H1 (cell line): Measurements from ENCODE around the gene LRRC27. TPM values are rescaled to one million over a fixed set of nuclear protein-coding genes. Genes with fewer than 3 reads are reported as not detected.
A peak's percentile ranks its signal among the peaks of the same experiment; 100 is the strongest.

Source experiments
- CTCF ChIA-PET: fragments of 300-600 bp; sonication (Branson Sonifier 250); formaldehyde crosslinking; loops from one replicate; lab custom pipeline; 2021; ENCODE audit not compliant: partially characterized antibody; lab: Charles Lee
- POLR2A ChIA-PET: fragments of 300-600 bp; sonication (Branson Sonifier 250); formaldehyde crosslinking; loops from one replicate; lab custom pipeline; 2021; ENCODE audit warnings: inconsistent platforms; ENCODE audit not compliant: partially characterized antibody; lab: Charles Lee
- DNase-seq, 2 experiments: peaks; one replicate each; pipeline versions ENCODE4 v3.0.0 to v3.0.0-alpha.2; 2010 to 2022; ENCODE audit warnings: low spot score in 2 of 2, low read depth in 1 of 2, mixed read lengths in 1 of 2
- FAIRE-seq: peaks from 2 replicates; lab custom pipeline; 2011; peaks lifted over from hg19 to GRCh38; lab: Jason Lieb, UNC
- H2AFZ ChIP-seq: 2 replicates; pipeline ENCODE4 v1.8.1; 2012; ENCODE audit warnings: low read length, inconsistent platforms
- H2AK5ac ChIP-seq: 2 replicates; pipeline ENCODE4 v1.6.1; 2013; ENCODE audit warnings: low read depth, low read length
- H2BK120ac ChIP-seq: replicated peaks from 2 replicates; pipeline ENCODE3; 2013; ENCODE audit warnings: low read depth, low read length, inconsistent platforms
- H2BK12ac ChIP-seq: 2 replicates; pipeline ENCODE4 v1.6.1; 2013; ENCODE audit warnings: low read depth, low read length
- H2BK15ac ChIP-seq: 2 replicates; pipeline ENCODE4 v1.6.1; 2013; ENCODE audit warnings: low read length
- H2BK20ac ChIP-seq: 2 replicates; pipeline ENCODE4 v1.6.1; 2013; ENCODE audit warnings: low read length
- H2BK5ac ChIP-seq: 2 replicates; pipeline ENCODE4 v1.6.1; 2013; ENCODE audit warnings: low read depth, low read length
- H3K14ac ChIP-seq: 2 replicates; pipeline ENCODE4 v1.6.1; 2013; ENCODE audit warnings: inconsistent platforms; ENCODE audit not compliant: insufficient read length
- H3K18ac ChIP-seq: 2 replicates; pipeline ENCODE4 v1.6.1; 2013; ENCODE audit warnings: low read length; ENCODE audit errors: extremely low read depth
- H3K23ac ChIP-seq: 2 replicates; pipeline ENCODE4 v1.6.1; 2013; ENCODE audit warnings: inconsistent platforms; ENCODE audit not compliant: insufficient read length
- H3K23me2 ChIP-seq: 2 replicates; pipeline ENCODE4 v1.6.1; 2013; ENCODE audit warnings: low read depth, low read length
- H3K27ac ChIP-seq: 2 replicates; pipeline ENCODE4 v1.6.1; 2011; ENCODE audit warnings: low read depth, low read length, inconsistent platforms
- H3K27me3 ChIP-seq, 4 experiments: replicated peaks in 1 of 4; 1 replicate in 1 of 4; 2 replicates in 3 of 4; pipeline versions ENCODE4 v1.6.1 to v1.8.1; 2011 to 2013; ENCODE audit warnings: low read length in 3 of 4, mild to moderate bottlenecking in 3 of 4, inconsistent platforms in 2 of 4, mixed read lengths in 2 of 4, moderate library complexity in 1 of 4; ENCODE audit not compliant: control insufficient read depth in 3 of 4, insufficient read depth in 3 of 4; ENCODE audit errors: extremely low read depth in 1 of 4
- H3K36me3 ChIP-seq, 4 experiments: 2 replicates each; pipeline versions ENCODE4 v1.6.1 to v1.8.1; 2011 to 2013; ENCODE audit warnings: mild to moderate bottlenecking in 4 of 4, low read length in 3 of 4, moderate library complexity in 2 of 4, control low read depth in 1 of 4, inconsistent platforms in 1 of 4; ENCODE audit not compliant: insufficient read depth in 4 of 4, control insufficient read depth in 2 of 4
- H3K4ac ChIP-seq: replicated peaks from 2 replicates; pipeline ENCODE3; 2013; ENCODE audit warnings: low read length, low read depth, mixed read lengths, inconsistent platforms; ENCODE audit not compliant: insufficient read length
- H3K4me1 ChIP-seq, 4 experiments: replicated peaks in 1 of 4; 1 replicate in 1 of 4; 2 replicates in 3 of 4; pipeline versions ENCODE4 v1.6.1 to v1.8.1; 2011 to 2013; ENCODE audit warnings: low read length in 3 of 4, inconsistent platforms in 2 of 4, mixed read lengths in 1 of 4; ENCODE audit not compliant: insufficient read depth in 4 of 4, control insufficient read depth in 3 of 4
- H3K4me2 ChIP-seq, 2 experiments: 2 replicates each; pipeline versions ENCODE4 v1.6.1 to v1.8.1; 2011 to 2013; ENCODE audit warnings: low read depth in 2 of 2, low read length in 2 of 2, control low read depth in 1 of 2, inconsistent platforms in 1 of 2, mild to moderate bottlenecking in 1 of 2; ENCODE audit not compliant: insufficient read depth in 1 of 2
- H3K4me3 ChIP-seq, 4 experiments: fragments of 200-600, 300-600 bp in 1 of 4; sonication (generic), shearing (Covaris generic), sonication (Bioruptor Twin) in 1 of 4; 2 replicates each; pipeline versions ENCODE4 v1.5.1 to v1.8.1; 2011 to 2016; ENCODE audit warnings: low read length in 4 of 4, low read depth in 3 of 4, control low read depth in 2 of 4, inconsistent platforms in 2 of 4, mild to moderate bottlenecking in 2 of 4, mixed read lengths in 1 of 4, moderate library complexity in 1 of 4; ENCODE audit not compliant: insufficient read depth in 2 of 4; ENCODE audit errors: extremely low read depth in 1 of 4
- H3K56ac ChIP-seq: replicated peaks from 2 replicates; pipeline ENCODE3; 2013; ENCODE audit warnings: low read depth, mild to moderate bottlenecking, mixed read lengths, low read length, inconsistent platforms; ENCODE audit not compliant: insufficient read length
- H3K79me1 ChIP-seq: 2 replicates; pipeline ENCODE4 v1.6.1; 2013; ENCODE audit warnings: low read depth, low read length, control low read depth
- H3K79me2 ChIP-seq, 2 experiments: 2 replicates each; pipeline versions ENCODE4 v1.6.1 to v1.8.1; 2012 to 2013; ENCODE audit warnings: low read length in 2 of 2, mild to moderate bottlenecking in 2 of 2, inconsistent platforms in 1 of 2; ENCODE audit not compliant: insufficient read depth in 2 of 2, control insufficient read depth in 1 of 2
- H3K9ac ChIP-seq, 4 experiments: replicated peaks in 1 of 4; 1 replicate in 1 of 4; 2 replicates in 3 of 4; pipeline versions ENCODE4 v1.6.1 to v1.8.1; 2011 to 2013; ENCODE audit warnings: low read depth in 3 of 4, low read length in 3 of 4, control low read depth in 2 of 4, mild to moderate bottlenecking in 2 of 4, moderate library complexity in 2 of 4, inconsistent platforms in 1 of 4; ENCODE audit errors: extremely low read depth in 1 of 4
- H3K9me3 ChIP-seq, 2 experiments: 2 replicates each; pipeline versions ENCODE4 v1.6.1 to v1.8.1; 2012 to 2013; ENCODE audit warnings: mild to moderate bottlenecking in 2 of 2, moderate library complexity in 2 of 2, control low read depth in 1 of 2, inconsistent platforms in 1 of 2, low read depth in 1 of 2, low read length in 1 of 2, mixed read lengths in 1 of 2; ENCODE audit not compliant: insufficient read depth in 2 of 2
- H4K20me1 ChIP-seq, 2 experiments: replicated peaks in 1 of 2; 2 replicates each; pipeline versions ENCODE3 to v1.8.1; 2011 to 2013; ENCODE audit warnings: inconsistent platforms in 2 of 2, low read length in 2 of 2, mild to moderate bottlenecking in 1 of 2; ENCODE audit not compliant: insufficient read depth in 2 of 2, control insufficient read depth in 1 of 2
- H4K5ac ChIP-seq: 2 replicates; pipeline ENCODE4 v1.6.1; 2013; ENCODE audit warnings: low read length, low read depth, mixed read lengths, inconsistent platforms; ENCODE audit not compliant: insufficient read length
- H4K8ac ChIP-seq: 2 replicates; pipeline ENCODE4 v1.8.0; 2013; ENCODE audit warnings: mild to moderate bottlenecking, moderate library complexity, low read length, inconsistent platforms; ENCODE audit not compliant: insufficient read depth; ENCODE audit errors: extremely low read depth
- H4K91ac ChIP-seq: replicated peaks from 2 replicates; pipeline ENCODE3; 2013; ENCODE audit warnings: low read length, mixed read lengths, inconsistent platforms; ENCODE audit not compliant: insufficient read length
- BRCA1 ChIP-seq: IDR thresholded peaks from 2 replicates; pipeline ENCODE4 v1.6.1; 2012; ENCODE audit warnings: low read depth, low read length, improper control_type of control experiment
- CHD1 ChIP-seq: IDR thresholded peaks from 2 replicates; pipeline ENCODE4 v1.6.1; 2012; ENCODE audit warnings: low read depth, low read length, improper control_type of control experiment
- CREB1 ChIP-seq: IDR thresholded peaks from 2 replicates; pipeline ENCODE4 v1.6.1; 2012; ENCODE audit warnings: inconsistent platforms
- SP1 ChIP-seq: IDR thresholded peaks from 2 replicates; pipeline ENCODE4 v1.6.1; 2011; ENCODE audit warnings: low read depth, low read length
- TAF1 ChIP-seq: IDR thresholded peaks from 2 replicates; pipeline ENCODE4 v1.6.1; 2011; ENCODE audit warnings: mild to moderate bottlenecking, low read depth, low read length
- TBP ChIP-seq: IDR thresholded peaks from 2 replicates; pipeline ENCODE4 v1.6.1; 2011; ENCODE audit warnings: low read depth, low read length, improper control_type of control experiment
- WGBS, 2 experiments: shearing (Covaris generic) in 1 of 2; methylation state at CpG; one replicate each; pipeline versions ENCODE4 v1.1.6 to v1.1.7; 2013 to 2015; ENCODE audit warnings: low lambda C conversion rate in 2 of 2, mixed read lengths in 2 of 2, inconsistent platforms in 1 of 2, low coverage in 1 of 2, missing lambda C conversion rate in 1 of 2; ENCODE audit not compliant: insufficient replicate concordance in 2 of 2, insufficient coverage in 1 of 2, insufficient read length in 1 of 2; ENCODE audit errors: extremely low coverage in 1 of 2, missing lambda C conversion rate in 1 of 2; 5-methylcytosine and 5-hydroxymethylcytosine counted together
- long read RNA-seq, 2 experiments: library from RNA in 1 of 2; library from capped mRNA in 1 of 2; stranded (forward); transcript quantifications; one replicate each; pipeline ENCODE4 v2.0.0, GENCODE V29; 2021; ENCODE audit warnings: inconsistent platforms in 1 of 2
- polyA minus RNA-seq, 3 experiments: library from RNA; depleted of rRNA, polyadenylated mRNA; stranded (reverse); fragments of >200 nt; gene quantifications; 1 replicate in 2 of 3; 2 replicates in 1 of 3; pipeline ENCODE4 v1.2.3, GENCODE V29; 2011
- polyA plus RNA-seq, 7 experiments: library from polyadenylated mRNA; depleted of rRNA in 3 of 7; stranded (reverse) in 5 of 7; unstranded in 2 of 7; fragments of >200 nt in 5 of 7; fragments of 200-250 nt in 2 of 7; gene quantifications; 1 replicate in 5 of 7; 2 replicates in 1 of 7; 4 replicates in 1 of 7; pipeline versions ENCODE4 v1.2.1 to v1.2.3, GENCODE V29; 2011 to 2013; ENCODE audit warnings: missing spikeins in 2 of 7, mixed read lengths in 2 of 7
- total RNA-seq: library from RNA; stranded (reverse); fragmentation: NEBNext Ultra II Directional; extraction: Animal tissue kit (Norgen Biotek cat#: 25700); gene quantifications from 2 replicates; pipeline ENCODE4 v1.2.1, GENCODE V29; 2021

Gene LRRC27
- total RNA-seq (3.8 and 4.3 TPM in 2 replicates), polyA plus RNA-seq (2011; rRNA removed) (1.2 and 2.0 TPM in 2 replicates), polyA minus RNA-seq (2011; rRNA and poly(A)+ RNA removed) (1.1 and 1.6 TPM in 2 replicates)
- polyA plus RNA-seq (2011; cell fraction: cytosol; rRNA removed): 3.1 TPM
- 8.2 TPM for polyA plus RNA-seq (2011; cell fraction: nucleus; rRNA removed)
- 2.8 to 4.0 TPM (median 2.9 TPM) in 4 replicates for polyA plus RNA-seq (2012, experiment 1 of 2)
- polyA plus RNA-seq (2012, experiment 2 of 2): 1.7 TPM
- 3.6 TPM for polyA plus RNA-seq (2013, experiment 1 of 2)
- polyA plus RNA-seq (2013, experiment 2 of 2): 2.5 TPM
- polyA minus RNA-seq (2011; cell fraction: cytosol; rRNA and poly(A)+ RNA removed): 0.88 TPM
- polyA minus RNA-seq (2011; cell fraction: nucleus; rRNA and poly(A)+ RNA removed): 4.0 TPM
- long read RNA-seq, experiment 1, partial matches to known transcripts: 0 of 1 reads
- long read RNA-seq, experiment 1, other reads (novel, unspliced or antisense): 1 of 1 reads
- long read RNA-seq, experiment 2, full-length matches to known transcripts: 1 of 2 reads
- long read RNA-seq, experiment 2, partial matches to known transcripts: 1 of 2 reads
- long read RNA-seq, experiment 2, other reads (novel, unspliced or antisense): 0 of 2 reads

DNA sequence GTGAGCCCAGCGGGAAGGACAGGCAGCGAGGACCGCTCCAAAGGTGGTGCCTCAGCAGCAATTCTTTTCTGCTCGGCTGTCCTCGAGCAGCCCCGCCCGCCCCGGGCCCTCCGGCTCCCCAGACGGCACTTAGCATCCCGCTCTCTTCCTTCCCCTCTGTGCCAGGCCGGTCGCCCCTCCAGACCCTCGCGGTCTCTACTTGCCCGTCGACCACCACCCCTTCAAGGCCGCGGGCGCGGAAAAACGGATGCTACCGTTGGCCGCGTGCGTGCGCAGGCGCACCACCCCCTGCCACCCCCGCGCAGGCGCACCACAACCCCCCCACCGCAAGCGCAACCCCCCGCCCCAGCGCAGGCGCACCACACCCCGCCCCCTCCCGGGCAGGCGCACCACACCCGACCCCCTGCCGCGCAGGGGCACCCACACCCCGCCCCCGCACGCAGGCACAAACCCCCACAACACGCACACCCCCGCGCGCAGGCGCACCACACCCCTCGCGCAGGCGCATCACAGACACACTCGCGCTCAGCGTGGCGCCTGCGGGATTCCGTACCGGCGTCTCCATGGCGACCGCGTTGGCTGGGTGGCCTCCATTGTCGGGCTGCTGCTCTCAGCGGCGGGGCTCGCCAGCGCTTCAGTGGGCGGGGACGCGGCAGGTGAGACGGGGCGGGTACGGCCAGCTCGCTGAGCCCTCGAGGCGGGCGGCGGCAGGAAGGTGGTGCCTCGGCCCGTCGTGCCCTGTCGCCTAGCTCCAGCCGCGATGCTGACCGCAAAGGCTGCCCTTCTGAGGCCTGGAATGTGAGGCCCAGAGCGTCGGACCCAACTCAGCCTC, at the start of gene LRRC27:
Gene LRRC27 (plus strand): TSS at position 593 of the 832 bp plus-strand sequence. CDS start 1,332 bp downstream, outside the sequence.
- no peaks in the 10 kb centered on the region for H3K9me3 ChIP-seq
- H2BK15ac ChIP-seq: 0 out of 2 replicates have a peak within 1 kb of the TSS, but pooled peaks have one; percentile 88
- H2BK12ac ChIP-seq: peak within 1 kb of the TSS; percentile 68; the same call in 1 of the 2 replicates
- H3K9ac ChIP-seq: peak within 1 kb of the TSS; percentile 42 to 72 (median 62)
- no peak within 1 kb of the TSS for H2AK5ac ChIP-seq
- H2AFZ ChIP-seq: peak within 1 kb of the TSS; percentile 79
- H3K56ac ChIP-seq: peak within 1 kb of the TSS; percentile 87
- peak within 1 kb of the TSS; percentile 91 for H4K5ac ChIP-seq
- peak within 1 kb of the TSS; percentile 74 to 97 (median 84) for H3K4me3 ChIP-seq
- DNase-seq (peak; percentile 95 to 99), FAIRE-seq (no peak)
- no peak within 1 kb of the TSS for H3K4ac ChIP-seq
- no peak within 1 kb of the TSS for H2BK120ac ChIP-seq
- H4K8ac ChIP-seq: peak within 1 kb of the TSS; percentile 89
- H3K23me2 ChIP-seq: peaks cover 9% of the 10 kb centered on the region
- H2BK5ac ChIP-seq: peak within 1 kb of the TSS; percentile 95; the same call in 1 of the 2 replicates
- ChIA-PET POLR2A (interaction anchor here (0.6 kb wide), 1 partner anchor 119 kb away, joined by 3 read pairs; no protein-coding TSS in a partner anchor), CTCF (interaction anchor here (1.7 kb wide), 1 partner anchor 19 kb away, joined by 7 read pairs; no protein-coding TSS in a partner anchor)
- peak within 1 kb of the TSS; percentile 75; the same call in 1 of the 2 replicates for H3K27ac ChIP-seq
- H3K36me3 ChIP-seq: no peaks in the 10 kb centered on the region
- H3K14ac ChIP-seq: peak within 1 kb of the TSS; percentile 14
- peak within 1 kb of the TSS; percentile 87 to 98 for H3K4me2 ChIP-seq
- no peak within 1 kb of the TSS for H2BK20ac ChIP-seq
- H3K27me3 ChIP-seq: 0 out of 7 replicates have a peak, but pooled peaks cover 0 to 3% (median 0%) of the 10 kb centered on the region in 4 experiments
- WGBS, 2 experiments: 1% methylated on average over 35 of the region's 89 CpGs; no CpG with 5 or more reads in 1 of the 2 experiments
- H3K4me1 ChIP-seq: peaks cover 5 to 15% (median 6%) of the 10 kb centered on the region in 4 experiments
- H4K91ac ChIP-seq: peak within 1 kb of the TSS; percentile 93
- H3K18ac ChIP-seq: peak within 1 kb of the TSS; percentile 76
- H3K23ac ChIP-seq: no peak within 1 kb of the TSS
- peaks cover 4 to 34% of the 10 kb centered on the region in 2 experiments for H3K79me2 ChIP-seq
- H4K20me1 ChIP-seq: peaks cover 0 to 2% of the 10 kb centered on the region in 2 experiments
- peaks cover 4% of the 10 kb centered on the region; the same call in 1 of the 2 replicates for H3K79me1 ChIP-seq
- TF ChIP-seq CHD1 (no peak), BRCA1 (no peak), TAF1 (peak; percentile 20; the same call in 1 of the 2 replicates), CREB1 (0 out of 2 replicates have a peak, but pooled peaks have one; percentile 20), SP1 (no peak), TBP (peak; percentile 19; the same call in 1 of the 2 replicates)
